Fibroblast of mammary gland (primary cell): ENCODE results near the gene MSI2.

Experiments
- DNase-seq: peaks from one replicate; pipeline ENCODE4 v3.0.0-alpha.2; 2010; ENCODE audit warnings: low read depth
- H3K4me3 ChIP-seq: 2 replicates; pipeline ENCODE4 v1.5.1; 2011; ENCODE audit warnings: low read depth, mild to moderate bottlenecking, low read length, moderate library complexity; ENCODE audit not compliant: control insufficient read depth
- TF ChIP-seq, protein P1 (sequence below): conservative IDR thresholded peaks from 2 replicates; pipeline ENCODE4 v1.5.1; 2011; ENCODE audit warnings: low read depth, low read length, inconsistent platforms; ENCODE audit not compliant: control insufficient read depth, insufficient read depth

Gene MSI2

DNA sequence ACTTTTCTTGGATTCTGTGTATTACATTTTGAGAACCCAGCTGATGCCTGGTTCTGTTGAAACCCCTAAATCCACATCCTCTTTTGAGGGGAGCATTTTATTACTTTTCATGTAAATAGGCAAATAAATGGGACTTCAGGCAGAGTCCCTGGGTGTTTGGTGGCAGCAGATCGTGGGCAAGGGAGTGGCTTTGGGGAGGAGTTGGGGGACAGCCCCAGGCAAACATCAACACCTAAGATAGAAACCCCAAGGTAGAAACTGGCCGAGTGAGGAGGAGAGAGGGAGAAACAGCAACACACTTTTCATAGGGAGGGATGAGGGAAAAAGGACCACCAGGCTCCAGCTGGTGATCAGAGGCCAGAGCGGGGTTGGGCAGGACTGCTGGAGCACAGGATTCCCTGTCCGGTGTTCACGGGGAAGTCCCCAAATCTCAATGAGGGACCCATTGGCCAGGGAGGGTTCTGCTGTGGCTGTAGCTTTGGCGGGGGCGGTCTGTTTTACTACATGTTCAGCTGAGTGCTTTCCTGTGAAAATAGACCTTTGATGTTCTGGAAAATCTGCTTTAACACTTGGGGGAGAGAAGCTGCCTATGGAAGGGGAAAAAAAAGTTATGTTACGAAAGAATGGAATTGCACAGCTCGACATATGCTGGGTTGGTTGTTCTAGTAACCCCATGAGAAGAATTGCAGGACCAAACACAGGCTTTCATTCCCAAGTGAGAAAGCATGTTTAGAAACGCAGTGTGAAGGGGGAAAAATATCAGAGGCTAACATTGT lies 46.6 kb downstream of the MSI2 start:
- TF ChIP-seq, protein P1, sequence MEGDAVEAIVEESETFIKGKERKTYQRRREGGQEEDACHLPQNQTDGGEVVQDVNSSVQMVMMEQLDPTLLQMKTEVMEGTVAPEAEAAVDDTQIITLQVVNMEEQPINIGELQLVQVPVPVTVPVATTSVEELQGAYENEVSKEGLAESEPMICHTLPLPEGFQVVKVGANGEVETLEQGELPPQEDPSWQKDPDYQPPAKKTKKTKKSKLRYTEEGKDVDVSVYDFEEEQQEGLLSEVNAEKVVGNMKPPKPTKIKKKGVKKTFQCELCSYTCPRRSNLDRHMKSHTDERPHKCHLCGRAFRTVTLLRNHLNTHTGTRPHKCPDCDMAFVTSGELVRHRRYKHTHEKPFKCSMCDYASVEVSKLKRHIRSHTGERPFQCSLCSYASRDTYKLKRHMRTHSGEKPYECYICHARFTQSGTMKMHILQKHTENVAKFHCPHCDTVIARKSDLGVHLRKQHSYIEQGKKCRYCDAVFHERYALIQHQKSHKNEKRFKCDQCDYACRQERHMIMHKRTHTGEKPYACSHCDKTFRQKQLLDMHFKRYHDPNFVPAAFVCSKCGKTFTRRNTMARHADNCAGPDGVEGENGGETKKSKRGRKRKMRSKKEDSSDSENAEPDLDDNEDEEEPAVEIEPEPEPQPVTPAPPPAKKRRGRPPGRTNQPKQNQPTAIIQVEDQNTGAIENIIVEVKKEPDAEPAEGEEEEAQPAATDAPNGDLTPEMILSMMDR = no peak
- H3K4me3 ChIP-seq = no peak overlapping the region
- no peak for DNase-seq

DNA sequence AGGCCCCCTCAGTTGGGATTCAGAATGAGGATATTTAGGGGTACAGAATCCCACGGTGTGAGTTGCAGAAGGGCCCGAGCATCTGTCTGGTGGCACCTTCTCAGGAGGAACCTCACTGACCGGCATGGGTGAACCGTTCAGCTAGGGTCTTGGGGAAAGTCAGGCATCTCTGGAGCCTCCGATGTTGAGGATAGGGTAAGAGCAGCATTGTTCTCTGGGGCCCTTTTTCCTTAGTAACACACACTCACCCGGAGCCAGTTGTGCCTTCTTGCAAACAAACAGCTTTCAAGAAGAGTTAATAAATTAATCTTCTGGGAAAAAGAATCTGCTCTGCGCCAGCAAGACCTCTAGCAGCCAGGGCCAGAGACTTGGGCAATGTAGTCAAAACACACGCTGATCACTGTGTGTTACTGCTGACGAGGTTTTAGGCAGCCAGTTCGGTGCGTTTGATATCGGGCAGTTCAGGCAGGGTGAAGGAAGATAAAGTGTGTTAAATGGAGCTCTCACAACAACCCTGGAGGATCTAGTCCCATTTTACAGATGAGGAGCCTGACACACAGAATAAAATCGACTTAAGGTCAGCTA lies 48.9 kb downstream of the MSI2 start:
- DNase-seq = no peak
- TF ChIP-seq, protein P1 = no peak
- no peak overlapping the region for H3K4me3 ChIP-seq

DNA sequence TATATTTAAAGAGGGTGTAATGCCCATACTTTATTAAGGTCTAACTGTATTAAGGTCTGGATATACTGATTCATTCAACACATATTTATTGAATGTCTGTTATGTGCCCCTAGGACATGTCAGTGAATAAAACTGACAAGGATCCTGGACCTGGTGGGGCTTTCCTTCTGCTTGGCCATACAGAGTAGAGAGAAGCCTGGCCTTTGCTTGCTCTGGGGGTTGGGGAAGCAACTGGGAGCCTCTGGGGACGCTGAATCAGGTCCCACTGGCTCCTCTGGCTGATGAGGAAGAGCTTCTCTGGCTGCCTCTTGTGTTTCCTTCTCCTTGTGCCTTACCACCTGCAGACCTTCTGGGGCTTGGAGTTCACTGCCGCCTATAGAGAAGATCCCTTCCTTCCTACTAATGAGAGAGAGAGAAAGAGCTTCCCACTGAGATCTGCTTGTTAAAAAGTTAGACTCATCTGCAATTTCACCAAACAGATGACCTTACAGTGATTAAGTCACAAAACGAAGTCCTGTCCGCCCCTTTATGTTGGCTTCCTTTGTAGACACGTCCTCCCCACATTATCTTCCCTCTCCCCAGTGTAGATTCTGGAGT lies 49.7 kb downstream of the MSI2 start:
- TF ChIP-seq, protein P1 = no peak
- DNase-seq = no peak

DNA sequence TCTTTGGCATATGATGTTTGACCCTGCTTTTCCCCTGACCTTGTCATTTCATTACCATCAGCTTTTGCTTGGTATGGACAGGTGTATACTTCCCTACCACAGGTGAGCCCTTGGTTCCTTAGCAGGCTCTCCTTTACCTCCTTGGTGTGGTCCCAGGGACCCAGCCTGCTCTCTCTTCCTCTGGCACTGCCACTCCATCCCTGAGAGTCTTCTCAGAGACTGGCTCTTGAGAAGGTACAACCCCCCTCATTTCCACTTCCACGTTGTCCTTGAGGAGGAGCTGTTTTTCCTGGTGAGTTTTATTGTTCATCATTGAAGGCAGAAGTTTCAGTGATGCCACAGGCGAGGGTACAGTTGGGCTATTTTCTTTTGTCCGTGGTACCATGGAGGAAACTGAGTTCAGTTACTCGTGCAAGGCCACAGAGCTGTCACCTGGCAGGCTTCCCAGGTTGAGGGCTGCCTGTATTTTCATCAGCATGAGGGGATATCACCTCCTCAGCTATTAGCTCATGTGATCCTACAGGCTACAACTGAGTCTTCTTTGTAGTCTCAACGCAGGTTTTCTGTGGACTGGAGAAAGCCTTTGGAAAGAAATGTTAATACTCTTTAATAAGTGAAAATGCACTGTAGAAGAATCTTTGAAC lies 52.3 kb downstream of the MSI2 start:
- no peak overlapping the region for H3K4me3 ChIP-seq
- no peak for DNase-seq
- TF ChIP-seq, protein P1 = no peak

More for the DNA sequence above, 49.7 kb downstream of the MSI2 start:
- H3K4me3 ChIP-seq = no peak overlapping the region

DNA sequence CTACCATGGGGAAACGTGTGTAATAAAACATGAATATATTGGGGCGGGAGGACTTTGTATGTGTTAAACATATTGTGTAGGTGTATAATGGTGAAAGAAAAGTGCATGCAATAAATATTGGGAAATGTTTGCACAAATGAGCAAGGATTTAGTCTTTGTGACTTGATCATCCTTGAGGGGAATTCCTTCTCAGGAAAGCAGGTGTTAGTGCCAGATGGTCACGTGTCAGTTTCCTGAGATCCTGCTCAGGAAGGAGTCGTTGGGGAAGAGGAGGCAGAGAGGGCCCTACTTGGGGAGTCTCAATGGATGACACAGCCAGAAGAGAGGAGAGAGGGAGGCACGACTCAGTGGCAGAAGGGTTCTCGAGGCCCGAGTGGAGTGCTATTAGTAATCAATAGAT lies 53.2 kb downstream of the MSI2 start:
- TF ChIP-seq, protein P1 = no peak
- no peak overlapping the region for H3K4me3 ChIP-seq
- no peak for DNase-seq

DNA sequence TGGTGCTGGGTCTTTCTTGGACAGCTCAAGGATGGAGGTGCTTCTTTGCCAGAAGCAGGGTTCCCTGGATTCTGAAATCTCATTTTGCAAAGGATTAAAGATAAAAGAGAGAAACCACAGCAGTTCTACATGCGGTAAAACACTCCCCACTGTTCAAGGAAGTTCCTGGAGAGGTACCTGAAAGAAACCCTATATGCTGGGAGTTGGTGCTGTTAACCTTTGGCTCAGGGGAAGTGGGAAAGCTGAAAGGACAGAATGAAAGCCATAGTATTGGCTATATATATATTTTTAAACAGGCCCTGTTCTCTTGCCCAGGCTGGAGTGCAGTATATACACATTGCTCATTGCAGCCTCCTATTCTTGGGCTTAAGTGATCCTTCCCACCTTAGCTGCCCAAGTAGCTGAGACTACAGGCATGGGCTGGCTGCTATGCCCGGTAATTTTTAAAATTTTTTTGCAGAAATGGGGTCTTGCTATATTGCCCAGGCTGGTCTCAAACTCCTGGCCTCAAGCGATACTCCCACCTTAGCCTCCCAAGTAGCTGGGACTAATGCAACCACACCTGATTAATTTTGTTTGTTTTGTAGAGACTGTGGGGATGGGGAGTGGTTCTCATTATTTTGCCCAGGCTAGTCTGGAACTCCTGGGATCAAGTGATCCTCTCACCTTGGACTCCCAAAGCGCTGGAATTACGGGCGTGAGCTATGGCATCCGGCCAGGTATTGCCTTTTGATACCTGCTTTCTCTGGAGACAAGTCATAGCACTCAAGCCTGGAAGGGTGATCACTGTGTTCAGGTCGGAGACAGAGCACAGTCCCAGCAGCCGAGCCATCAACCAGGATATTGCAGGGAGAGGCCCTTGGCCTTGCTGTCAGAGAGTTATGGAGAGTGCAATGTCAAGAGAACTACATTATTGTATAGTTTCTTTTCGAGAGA lies 55.2 kb downstream of the MSI2 start:
- TF ChIP-seq, protein P1 = no peak
- H3K4me3 ChIP-seq = no peak overlapping the region
- no peak for DNase-seq
